CD4-positive, alpha-beta T cell (primary cell): Measurements from ENCODE around the gene ABLIM1. TPM values are rescaled to one million over a fixed set of nuclear protein-coding genes. Genes with fewer than 3 reads are reported as not detected.

Experiments
- ATAC-seq: fragments of 200-7000 bp; cut with Tn5 transposase; one replicate; pipeline ENCODE4 v1.10.0; 2022; ENCODE audit warnings: mild to moderate bottlenecking; ENCODE audit not compliant: poor library complexity
- CTCF ChIA-PET: fragments of 350-600 bp; sonication (Branson Sonifier 250); formaldehyde crosslinking; loops from one replicate; lab custom pipeline; 2021; ENCODE audit warnings: antibody characterized with exemption, inconsistent platforms; lab: Charles Lee
- POLR2A ChIA-PET: fragments of 350-600 bp; sonication (Branson Sonifier 250); formaldehyde crosslinking; loops from one replicate; lab custom pipeline; 2021; ENCODE audit warnings: antibody characterized with exemption, inconsistent platforms; lab: Charles Lee
- DNase-seq, 14 experiments: peaks; one replicate each; pipeline ENCODE4 v3.0.0-alpha.2; 2013 to 2020; ENCODE audit warnings: mixed read lengths in 2 of 14
- H3K27ac ChIP-seq, 2 donors: one replicate each; pipeline versions ENCODE4 v1.5.1 to v1.7.0; 2013; ENCODE audit warnings: low read length in 2 of 2, low read depth in 1 of 2, mild to moderate bottlenecking in 1 of 2
- H3K27me3 ChIP-seq, 2 experiments: 1 replicate in 1 of 2; 2 replicates in 1 of 2; pipeline versions ENCODE4 v1.6.1 to v1.7.0; 2013; ENCODE audit warnings: low read length in 2 of 2, control low read depth in 1 of 2, mild to moderate bottlenecking in 1 of 2, moderate library complexity in 1 of 2; ENCODE audit not compliant: insufficient read depth in 2 of 2, control insufficient read depth in 1 of 2
- H3K36me3 ChIP-seq: one replicate; pipeline ENCODE4 v1.6.1; 2013; ENCODE audit warnings: low read length, control low read depth; ENCODE audit not compliant: insufficient read depth
- H3K4me1 ChIP-seq: one replicate; pipeline ENCODE4 v1.6.1; 2013; ENCODE audit warnings: low read length, control low read depth; ENCODE audit not compliant: insufficient read depth
- H3K4me3 ChIP-seq: one replicate; pipeline ENCODE4 v1.5.1; 2013; ENCODE audit warnings: mild to moderate bottlenecking, low read length, moderate library complexity
- H3K9me3 ChIP-seq, 2 experiments: 1 replicate in 1 of 2; 2 replicates in 1 of 2; pipeline versions ENCODE4 v1.6.1 to v1.7.0; 2013; ENCODE audit warnings: low read length in 2 of 2, mild to moderate bottlenecking in 2 of 2, control low read depth in 1 of 2, moderate library complexity in 1 of 2; ENCODE audit not compliant: control insufficient read depth in 1 of 2, insufficient read depth in 1 of 2
- H3K27ac Mint-ChIP-seq: one replicate; pipeline ENCODE4 v1.8.0; 2020; ENCODE audit warnings: mixed read lengths
- H3K27me3 Mint-ChIP-seq: one replicate; pipeline ENCODE4 v1.8.0; 2021; ENCODE audit warnings: mixed read lengths
- H3K36me3 Mint-ChIP-seq: one replicate; pipeline ENCODE4 v1.8.0; 2021; ENCODE audit warnings: low read depth, mixed read lengths
- H3K4me1 Mint-ChIP-seq: one replicate; pipeline ENCODE4 v1.8.0; 2021; ENCODE audit warnings: low read depth, mixed read lengths
- H3K4me3 Mint-ChIP-seq: one replicate; pipeline ENCODE4 v1.8.0; 2020; ENCODE audit warnings: mild to moderate bottlenecking, mixed read lengths
- H3K9me3 Mint-ChIP-seq: one replicate; pipeline ENCODE4 v1.8.0; 2020; ENCODE audit warnings: mixed read lengths
- CTCF ChIP-seq: fragments of 200-600 bp; IDR thresholded peaks from one replicate; pipeline ENCODE4 v1.8.0; 2022; ENCODE audit warnings: antibody characterized with exemption, mild to moderate bottlenecking
- intact Hi-C, 2 experiments: fragments of 100-400 bp; cut with DNase I in 1 of 2; cut with micrococcal nuclease in 1 of 2; formaldehyde crosslinking; loops; one replicate each; pipeline versions ENCODE4 v1.15.1 to v1.9.0; 2023 to 2025; cut with DNase I, micrococcal nuclease
- total RNA-seq, 174 experiments: library from RNA in 2 of 174; stranded (reverse) in 2 of 174; gene quantifications; one replicate each; pipeline ENCODE4 v1.2.3 and lab custom pipeline; 2021 to 2026

Gene ABLIM1
- total RNA-seq, 2 experiments from 2014 or later, result 217 to 224 TPM

GRCh38 chr10:114635101-114635500, 23.0 kb downstream of the ABLIM1 start:
- Histone ChIP-seq H3K4me1 (peaks cover 16% of the 10 kb centered on the region), H3K27me3 (peaks cover 24 to 29% of the 10 kb centered on the region in 2 experiments), H3K4me3 (no peak overlapping the region), H3K27ac (no peak overlapping the region), H3K9me3 (no peaks in the 10 kb centered on the region), H3K36me3 (no peaks in the 10 kb centered on the region)
- peaks cover 24% of the 10 kb centered on the region for H3K4me1 Mint-ChIP-seq
- H3K27me3 Mint-ChIP-seq, result peaks cover 54% of the 10 kb centered on the region
- no peaks in the 10 kb centered on the region for H3K9me3 Mint-ChIP-seq
- no peak overlapping the region for H3K4me3 Mint-ChIP-seq
- no peak for ATAC-seq
- TF ChIP-seq CTCF, result no peak
- H3K36me3 Mint-ChIP-seq, result no peaks in the 10 kb centered on the region
- ChIA-PET CTCF (no interaction called here), POLR2A (no interaction called here)
- no peak for DNase-seq
- intact Hi-C loops, result no loop called here
- no peak overlapping the region for H3K27ac Mint-ChIP-seq

- Histone ChIP-seq H3K27ac (no peak overlapping the region), H3K27me3 (peaks cover 24 to 29% of the 10 kb centered on the region in 2 experiments), H3K4me3 (no peak overlapping the region), H3K9me3 (no peaks in the 10 kb centered on the region), H3K4me1 (peaks cover 16% of the 10 kb centered on the region), H3K36me3 (no peaks in the 10 kb centered on the region)
- no peak for ATAC-seq
- no peak overlapping the region for H3K27ac Mint-ChIP-seq
- peaks cover 59% of the 10 kb centered on the region for H3K27me3 Mint-ChIP-seq
- H3K4me3 Mint-ChIP-seq, result no peak overlapping the region
- intact Hi-C loops, result no loop called here
- no peaks in the 10 kb centered on the region for H3K36me3 Mint-ChIP-seq
- no peaks in the 10 kb centered on the region for H3K9me3 Mint-ChIP-seq
- no peak for DNase-seq
- ChIA-PET CTCF (no interaction called here), POLR2A (no interaction called here)
- TF ChIP-seq CTCF, result no peak
- H3K4me1 Mint-ChIP-seq, result peaks cover 25% of the 10 kb centered on the region
Observed at GRCh38 chr10:114634609-114634979, 23.5 kb downstream of the ABLIM1 start.

GRCh38 chr10:114632869-114633715, 25.0 kb downstream of the ABLIM1 start:
- ChIA-PET POLR2A (no interaction called here), CTCF (no interaction called here)
- H3K36me3 Mint-ChIP-seq, result no peaks in the 10 kb centered on the region
- H3K27me3 ChIP-seq, result peaks cover 24 to 29% of the 10 kb centered on the region in 2 experiments
- no peaks in the 10 kb centered on the region for H3K9me3 ChIP-seq
- intact Hi-C loops, result no loop called here
- H3K4me3 Mint-ChIP-seq, result no peak overlapping the region
- no peak overlapping the region for H3K4me3 ChIP-seq
- H3K36me3 ChIP-seq, result no peaks in the 10 kb centered on the region
- TF ChIP-seq CTCF, result no peak
- no peak overlapping the region for H3K27ac ChIP-seq
- DNase-seq (no peak), ATAC-seq (no peak)
- H3K4me1 ChIP-seq, result peaks cover 16% of the 10 kb centered on the region
- no peaks in the 10 kb centered on the region for H3K9me3 Mint-ChIP-seq
- H3K27ac Mint-ChIP-seq, result no peak overlapping the region
- peaks cover 25% of the 10 kb centered on the region for H3K4me1 Mint-ChIP-seq
- H3K27me3 Mint-ChIP-seq, result peaks cover 61% of the 10 kb centered on the region
